ENCODE data around the gene ITM2C.

- TF ChIP-seq RNF2 (conservative IDR thresholded peaks at IDR 0.05; ENCODE audit: low read depth) (no peak), MTF1 (CRISPR knock-in tag; IDR thresholded peaks at IDR 0.05) (no peak), ZNF333 (CRISPR knock-in tag; IDR thresholded peaks at IDR 0.05; ENCODE audit: borderline replicate concordance) (no peak), TAF15 (IDR thresholded peaks at IDR 0.05; ENCODE audit: low read depth, low read length, poor library complexity, severe bottlenecking) (no peak), KLF12 (CRISPR knock-in tag; IDR thresholded peaks at IDR 0.05; ENCODE audit: borderline replicate concordance) (no peak), KDM2A (CRISPR knock-in tag; IDR thresholded peaks at IDR 0.05; ENCODE audit: borderline replicate concordance, low read depth) (no peak), TOE1 (CRISPR knock-in tag; IDR thresholded peaks at IDR 0.05) (no peak), NCOA2 (CRISPR knock-in tag; IDR thresholded peaks at IDR 0.05) (no peak), PRMT3 (CRISPR knock-in tag; IDR thresholded peaks at IDR 0.05; ENCODE audit: borderline replicate concordance, low read depth) (no peak), SP1 (IDR thresholded peaks at IDR 0.05) (no peak), SP1 (CRISPR knock-in tag; IDR thresholded peaks at IDR 0.05) (no peak), ATF2 (CRISPR knock-in tag; IDR thresholded peaks at IDR 0.05) (no peak)
Measured at GRCh38 chr2:230893841-230894781, 29.4 kb downstream of the ITM2C start.
